GM06990 (cell line): ENCODE results near the gene LRRTM2.

Experiments
- DNase-seq: peaks from one replicate; pipeline ENCODE4 v3.0.0-alpha.2; 2011; ENCODE audit not compliant: insufficient read length; ENCODE audit errors: extremely low read depth
- H3K27me3 ChIP-seq: replicated peaks from 2 replicates; pipeline ENCODE4 v1.6.0; 2011; ENCODE audit warnings: low read length; ENCODE audit not compliant: control insufficient read depth, insufficient read depth
- H3K36me3 ChIP-seq: 2 replicates; pipeline ENCODE4 v1.5.1; 2011; ENCODE audit warnings: low read length; ENCODE audit not compliant: control insufficient read depth, insufficient read depth
- H3K4me3 ChIP-seq: replicated peaks from 2 replicates; pipeline ENCODE4 v1.5.1; 2011; ENCODE audit warnings: low read depth, mild to moderate bottlenecking, control low read depth, low read length
- TF ChIP-seq, protein P1 (sequence below): IDR thresholded peaks from 2 replicates; pipeline ENCODE4 v1.5.1; 2011; ENCODE audit warnings: low read length, control low read depth, mild to moderate bottlenecking, inconsistent platforms; ENCODE audit not compliant: insufficient read depth, poor library complexity, severe bottlenecking

LRRTM2 gene

DNA sequence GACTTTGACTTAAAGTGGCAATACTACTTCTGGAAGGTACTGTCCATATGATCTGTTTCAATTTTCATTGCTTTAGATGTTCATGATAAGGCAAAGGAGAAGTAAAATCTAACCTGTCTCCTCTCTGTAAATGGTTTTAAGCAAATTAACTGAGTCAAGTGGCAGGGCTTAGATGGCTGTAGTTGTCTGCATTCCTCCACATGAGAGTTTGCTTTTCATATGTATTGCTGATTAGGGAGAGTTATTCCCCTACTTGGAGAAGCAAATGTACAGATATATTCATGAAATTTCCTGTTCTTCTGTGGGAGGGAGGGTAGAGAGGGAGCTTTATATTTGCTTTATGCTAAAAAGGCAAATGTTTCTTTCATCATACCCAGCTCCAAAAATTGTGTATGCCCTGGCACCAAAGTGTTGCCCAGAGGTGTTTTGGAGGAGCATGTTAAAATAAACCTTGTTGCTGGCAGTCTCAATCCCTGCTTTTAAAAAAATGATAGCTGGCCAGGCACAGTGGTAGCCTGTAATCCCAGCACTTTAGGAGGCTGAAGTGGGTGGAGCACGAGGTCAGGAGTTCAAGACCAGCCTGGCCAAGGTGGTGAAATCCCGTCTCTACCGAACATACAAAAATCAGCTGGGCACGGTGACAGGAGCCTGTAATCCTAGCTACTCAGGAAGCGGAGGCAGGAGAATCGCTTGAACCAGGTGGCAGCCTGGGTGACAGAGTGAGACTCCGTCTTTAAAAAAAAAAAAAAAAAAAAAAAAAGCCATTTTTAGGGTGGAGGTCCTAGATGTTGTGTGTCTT, 3.5 kb upstream of the LRRTM2 start:
- no peak for DNase-seq
- TF ChIP-seq, protein P1, sequence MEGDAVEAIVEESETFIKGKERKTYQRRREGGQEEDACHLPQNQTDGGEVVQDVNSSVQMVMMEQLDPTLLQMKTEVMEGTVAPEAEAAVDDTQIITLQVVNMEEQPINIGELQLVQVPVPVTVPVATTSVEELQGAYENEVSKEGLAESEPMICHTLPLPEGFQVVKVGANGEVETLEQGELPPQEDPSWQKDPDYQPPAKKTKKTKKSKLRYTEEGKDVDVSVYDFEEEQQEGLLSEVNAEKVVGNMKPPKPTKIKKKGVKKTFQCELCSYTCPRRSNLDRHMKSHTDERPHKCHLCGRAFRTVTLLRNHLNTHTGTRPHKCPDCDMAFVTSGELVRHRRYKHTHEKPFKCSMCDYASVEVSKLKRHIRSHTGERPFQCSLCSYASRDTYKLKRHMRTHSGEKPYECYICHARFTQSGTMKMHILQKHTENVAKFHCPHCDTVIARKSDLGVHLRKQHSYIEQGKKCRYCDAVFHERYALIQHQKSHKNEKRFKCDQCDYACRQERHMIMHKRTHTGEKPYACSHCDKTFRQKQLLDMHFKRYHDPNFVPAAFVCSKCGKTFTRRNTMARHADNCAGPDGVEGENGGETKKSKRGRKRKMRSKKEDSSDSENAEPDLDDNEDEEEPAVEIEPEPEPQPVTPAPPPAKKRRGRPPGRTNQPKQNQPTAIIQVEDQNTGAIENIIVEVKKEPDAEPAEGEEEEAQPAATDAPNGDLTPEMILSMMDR, result no peak
- H3K4me3 ChIP-seq, result no peak overlapping the region
- no peaks in the 10 kb centered on the region for H3K27me3 ChIP-seq
- H3K36me3 ChIP-seq, result no peaks in the 10 kb centered on the region

DNA sequence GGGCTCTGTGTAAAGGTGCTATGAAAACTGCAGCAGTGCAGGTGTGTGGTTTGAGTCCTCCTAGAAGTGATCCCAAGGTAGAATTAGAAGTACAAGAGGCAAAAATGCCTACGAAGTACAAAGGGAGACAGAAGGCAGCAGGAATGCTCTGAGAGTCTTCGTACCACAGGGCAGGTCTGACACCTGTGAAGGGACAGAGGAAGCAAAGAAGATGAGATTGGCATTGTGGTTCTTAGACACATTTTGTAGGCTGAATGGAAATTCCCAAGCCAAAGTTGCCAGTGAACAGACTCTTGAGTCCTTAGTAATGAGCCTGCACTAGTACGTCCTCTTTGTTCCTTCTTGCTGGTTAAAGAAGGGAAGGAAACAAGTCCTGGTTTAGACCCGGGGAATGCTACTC, 1.7 kb upstream of the LRRTM2 start:
- H3K4me3 ChIP-seq, result no peak overlapping the region
- TF ChIP-seq, protein P1, result no peak
- no peak for DNase-seq

DNA sequence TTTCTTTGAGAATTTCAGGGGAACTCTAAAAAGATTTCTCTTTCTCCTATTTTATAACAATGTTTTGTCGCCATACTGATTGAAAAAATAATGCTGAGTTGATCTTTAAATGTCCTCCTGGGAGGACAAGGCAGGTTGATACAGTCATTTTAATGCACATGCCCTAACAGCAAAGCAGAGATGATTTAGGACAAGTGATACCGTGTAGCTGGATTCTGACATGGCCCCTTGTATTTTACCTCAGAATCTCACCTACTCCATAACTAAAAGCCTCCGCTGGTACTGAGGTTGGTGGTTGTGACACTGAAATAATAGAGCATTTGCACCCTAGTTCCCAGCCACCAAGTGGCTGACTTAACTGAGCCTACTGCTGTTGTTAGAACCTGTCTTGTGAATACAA, 811 bp upstream of the LRRTM2 start:
- DNase-seq, result no peak
- Histone ChIP-seq H3K36me3 (no peaks in the 10 kb centered on the region), H3K4me3 (no peak overlapping the region), H3K27me3 (no peaks in the 10 kb centered on the region)
- TF ChIP-seq, protein P1, result no peak

More for the DNA sequence above, 1.7 kb upstream of the LRRTM2 start:
- no peaks in the 10 kb centered on the region for H3K36me3 ChIP-seq
- no peaks in the 10 kb centered on the region for H3K27me3 ChIP-seq

DNA sequence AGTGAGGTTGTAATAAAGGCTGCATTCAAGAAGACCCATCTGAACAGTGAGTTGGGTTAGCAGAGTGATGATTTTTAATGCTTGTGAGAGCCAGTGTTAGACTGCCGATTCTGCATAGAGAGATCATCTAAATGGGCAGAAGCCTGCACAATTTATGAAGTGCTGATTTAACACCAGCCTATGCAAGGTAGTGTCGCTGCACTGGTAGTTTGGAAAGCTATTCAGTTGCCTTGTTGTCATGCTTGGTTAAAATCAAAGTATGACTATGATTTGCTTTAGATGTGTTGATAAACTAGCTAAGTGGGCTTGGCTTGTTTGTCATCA, 379 bp upstream of the LRRTM2 start:
- no peak overlapping the region for H3K4me3 ChIP-seq
- TF ChIP-seq, protein P1, result no peak
- H3K27me3 ChIP-seq, result no peaks in the 10 kb centered on the region
- no peak for DNase-seq
- no peaks in the 10 kb centered on the region for H3K36me3 ChIP-seq

DNA sequence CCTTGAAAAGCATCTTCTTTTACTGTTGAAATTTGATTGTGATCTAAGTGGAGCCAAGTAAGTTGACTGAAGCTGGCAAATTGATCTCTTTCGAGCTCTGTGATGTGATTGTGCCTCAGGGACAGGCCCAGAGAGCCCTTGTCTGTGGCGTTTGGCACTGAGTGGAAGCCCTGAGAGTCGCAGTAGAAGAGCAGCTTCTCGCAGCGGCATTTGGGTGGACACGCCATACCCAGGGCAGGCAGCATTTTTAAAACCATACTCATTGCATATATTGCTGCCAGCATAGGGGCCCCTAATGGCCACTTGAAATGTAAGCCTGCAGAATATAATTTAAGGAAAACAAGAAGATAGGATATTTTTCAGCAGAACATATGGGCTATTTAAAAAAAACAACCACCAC, 894 bp downstream of the LRRTM2 start:
- Histone ChIP-seq H3K27me3 (no peaks in the 10 kb centered on the region), H3K36me3 (no peaks in the 10 kb centered on the region), H3K4me3 (no peak overlapping the region)
- no peak for DNase-seq
- TF ChIP-seq, protein P1, result no peak
